Epithelial cell of proximal tubule (primary cell): ENCODE results near the gene CFAP251. TPM values are rescaled to one million over a fixed set of nuclear protein-coding genes. Genes with fewer than 3 reads are reported as not detected.

Source experiments
- DNase-seq: peaks from one replicate; pipeline ENCODE4 v3.0.0-alpha.2; 2011; ENCODE audit warnings: low read depth
- H3K4me3 ChIP-seq: 2 replicates; pipeline ENCODE4 v1.5.1; 2011; ENCODE audit warnings: low read depth, mild to moderate bottlenecking, low read length
- CTCF ChIP-seq: conservative IDR thresholded peaks from 2 replicates; pipeline ENCODE4 v1.5.1; 2012; ENCODE audit warnings: low read depth, mild to moderate bottlenecking, low read length
- total RNA-seq: library from RNA; depleted of rRNA; stranded (reverse); fragments of >200 nt; gene quantifications from 2 replicates; pipeline ENCODE4 v1.2.3, GENCODE V29; 2015

Gene CFAP251
- total RNA-seq, 1 donor from 2014 or later = 4.6 TPM

GRCh38 chr12:121957861-121958515 lies 39.6 kb downstream of the CFAP251 start:
- no peak overlapping the region for H3K4me3 ChIP-seq
- no peak for TF ChIP-seq CTCF
- DNase-seq = no peak

- no peak for TF ChIP-seq CTCF
- no peak for DNase-seq
- H3K4me3 ChIP-seq = no peak overlapping the region
Observed at GRCh38 chr12:121958541-121959240, 40.3 kb downstream of the CFAP251 start.

GRCh38 chr12:121960541-121960940 lies 42.1 kb downstream of the CFAP251 start:
- no peak for DNase-seq

GRCh38 chr12:121961195-121961879 lies 42.9 kb downstream of the CFAP251 start:
- H3K4me3 ChIP-seq = no peak overlapping the region
- no peak for TF ChIP-seq CTCF
- DNase-seq = no peak

More at GRCh38 chr12:121960541-121960940, 42.1 kb downstream of the CFAP251 start:
- no peak for TF ChIP-seq CTCF
- no peak overlapping the region for H3K4me3 ChIP-seq

- no peak for TF ChIP-seq CTCF
- no peak for DNase-seq
- no peak overlapping the region for H3K4me3 ChIP-seq
Observed at GRCh38 chr12:121963341-121964018, 45.1 kb downstream of the CFAP251 start.

- TF ChIP-seq CTCF = no peak
- no peak for DNase-seq
- H3K4me3 ChIP-seq = no peak overlapping the region
Observed at GRCh38 chr12:121964813-121965643, 46.6 kb downstream of the CFAP251 start.
